GM19099 (cell line): ENCODE measurements around the gene ISYNA1.

Experiments used
- POLR2A ChIP-seq: IDR thresholded peaks from 3 replicates; pipeline ENCODE4 v1.6.1; 2011; ENCODE audit warnings: low read depth; ENCODE audit not compliant: insufficient read length; ENCODE audit errors: extremely low read depth

Gene ISYNA1

GRCh38 chr19:18437491-18438330 lies at the start of gene ISYNA1:
Gene ISYNA1 (minus strand): TSS chr19:18438133. CDS start chr19:18437979, 154 bp downstream.
- no peak for TF ChIP-seq POLR2A

- no peak for TF ChIP-seq POLR2A
Measured at GRCh38 chr19:18486746-18487145, 48.8 kb upstream of the ISYNA1 start.

DNA sequence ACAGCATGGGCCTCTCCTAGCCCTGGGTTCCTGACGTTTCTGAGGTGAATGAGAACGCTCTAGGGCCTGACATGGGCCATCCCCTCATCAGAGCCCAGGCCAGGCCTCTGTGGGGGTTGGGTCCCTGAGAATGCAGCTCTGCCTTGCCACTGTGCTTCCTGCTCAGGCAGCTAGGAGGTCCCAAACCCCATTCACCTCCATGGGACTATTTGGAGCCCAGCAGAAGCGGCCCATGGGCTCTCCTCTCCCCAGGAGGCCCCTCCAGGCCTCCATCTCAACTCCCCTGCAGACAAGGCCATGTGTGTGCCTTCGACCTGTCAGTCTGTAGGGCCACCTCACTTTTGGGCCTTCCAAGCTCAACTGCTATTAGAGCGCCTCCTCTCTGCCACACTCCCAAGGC lies 47.1 kb upstream of the ISYNA1 start:
- no peak for TF ChIP-seq POLR2A

DNA sequence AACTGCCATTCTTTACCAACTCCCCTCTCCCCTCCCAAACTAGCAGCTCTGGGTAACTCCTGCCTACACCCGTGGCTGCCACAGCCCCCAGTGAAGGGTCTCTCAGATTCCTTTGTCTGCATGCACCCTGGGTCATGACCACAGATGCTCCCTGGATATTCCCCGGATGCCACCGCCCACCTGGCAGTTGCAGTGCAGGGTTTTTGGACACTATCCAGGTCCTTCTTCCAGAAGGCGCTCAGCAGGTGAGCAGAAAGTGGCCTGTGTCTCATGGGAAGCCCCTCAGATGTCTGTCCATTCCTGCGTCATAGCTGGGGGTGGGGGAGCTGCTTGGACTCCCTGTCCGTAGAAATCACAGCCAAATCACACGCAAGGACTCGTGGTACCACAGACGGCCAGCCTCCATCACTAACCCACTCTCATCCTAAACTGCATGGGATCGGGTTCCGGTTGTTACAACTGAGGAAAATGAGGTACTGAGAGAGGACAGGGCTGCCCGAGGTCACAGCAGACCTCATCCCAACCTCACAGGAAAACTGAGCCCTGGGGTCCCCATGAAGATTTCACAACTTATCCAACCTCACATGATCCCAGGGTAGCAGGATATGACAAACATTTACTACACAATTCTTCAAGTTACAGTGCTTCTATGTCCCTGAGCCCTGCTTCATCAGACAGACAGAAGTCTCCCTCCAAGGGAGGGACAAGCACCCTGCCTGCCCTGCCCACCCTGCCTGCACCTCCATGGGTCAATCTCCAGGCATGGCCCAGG lies 45.4 kb upstream of the ISYNA1 start:
- TF ChIP-seq POLR2A, result no peak

DNA sequence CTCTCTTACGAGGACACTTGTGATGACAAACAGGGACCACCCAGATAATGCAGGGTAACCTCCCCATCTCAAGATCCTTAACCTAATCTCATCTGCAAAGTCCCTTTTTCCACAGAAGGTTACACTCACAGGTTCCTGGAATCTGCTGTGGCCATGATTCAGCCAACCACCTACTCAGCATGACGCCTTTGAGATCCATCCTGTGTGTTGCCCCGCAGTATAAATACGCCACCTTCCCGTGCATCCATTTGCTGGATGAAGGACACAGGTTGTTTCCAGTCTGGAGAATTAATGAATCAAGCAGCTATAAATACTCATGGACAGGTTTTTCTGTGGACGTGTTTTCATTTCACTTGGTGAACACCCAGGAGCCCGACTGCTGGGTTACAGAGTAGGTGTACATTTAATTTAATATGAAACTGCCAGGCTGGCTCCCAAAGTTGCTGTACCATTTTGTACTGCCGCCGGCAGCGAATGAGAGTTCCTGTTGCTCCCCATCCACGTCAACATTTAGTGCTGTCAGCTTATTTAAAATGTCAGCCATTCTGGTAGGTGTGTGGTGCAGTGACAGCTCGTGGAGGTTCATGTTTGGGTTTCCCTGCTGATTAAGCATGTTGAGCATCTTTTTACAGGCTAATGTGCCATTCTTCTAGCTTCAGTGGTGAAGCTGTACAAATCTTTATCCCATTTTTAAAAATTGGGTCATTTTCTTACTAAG lies 43.7 kb upstream of the ISYNA1 start:
- no peak for TF ChIP-seq POLR2A

DNA sequence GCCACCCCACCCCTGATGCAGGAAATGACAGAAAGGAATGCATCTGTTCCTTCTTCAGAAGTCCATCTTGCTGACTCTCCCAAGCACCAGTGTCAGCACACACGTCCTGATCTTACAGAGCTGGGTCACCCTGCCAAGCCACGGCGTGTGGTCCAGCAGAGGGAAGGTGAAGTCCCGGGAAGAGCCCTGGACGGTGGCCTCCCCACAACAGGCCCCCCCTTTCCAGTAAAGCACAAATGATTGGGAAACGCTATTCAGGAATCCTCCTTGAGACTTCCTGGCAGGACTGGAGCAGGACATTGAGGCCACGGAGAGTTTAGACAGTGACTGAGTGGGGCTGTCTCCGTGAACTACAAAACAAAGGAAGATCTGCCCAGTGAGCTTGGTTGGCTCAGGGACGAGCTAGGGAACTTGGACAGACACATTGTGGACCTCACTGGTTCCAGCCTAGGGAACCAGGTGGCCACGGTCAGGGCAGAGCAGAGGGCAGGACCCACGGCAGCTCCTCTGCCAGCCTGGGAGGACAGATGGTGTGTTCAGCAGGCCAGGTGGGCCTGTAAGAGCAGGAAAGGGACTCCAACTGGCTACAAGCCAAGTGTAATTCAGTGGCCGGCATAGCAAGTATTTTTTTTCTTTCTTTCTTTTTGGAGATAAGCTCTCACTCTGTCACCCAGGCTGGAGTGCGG lies 42.2 kb upstream of the ISYNA1 start:
- TF ChIP-seq POLR2A, result no peak

- peak; percentile 24 for TF ChIP-seq POLR2A
Measured at GRCh38 chr19:18478545-18479311, 40.8 kb upstream of the ISYNA1 start.

GRCh38 chr19:18477974-18478373 lies 40.0 kb upstream of the ISYNA1 start:
- TF ChIP-seq POLR2A, result no peak

DNA sequence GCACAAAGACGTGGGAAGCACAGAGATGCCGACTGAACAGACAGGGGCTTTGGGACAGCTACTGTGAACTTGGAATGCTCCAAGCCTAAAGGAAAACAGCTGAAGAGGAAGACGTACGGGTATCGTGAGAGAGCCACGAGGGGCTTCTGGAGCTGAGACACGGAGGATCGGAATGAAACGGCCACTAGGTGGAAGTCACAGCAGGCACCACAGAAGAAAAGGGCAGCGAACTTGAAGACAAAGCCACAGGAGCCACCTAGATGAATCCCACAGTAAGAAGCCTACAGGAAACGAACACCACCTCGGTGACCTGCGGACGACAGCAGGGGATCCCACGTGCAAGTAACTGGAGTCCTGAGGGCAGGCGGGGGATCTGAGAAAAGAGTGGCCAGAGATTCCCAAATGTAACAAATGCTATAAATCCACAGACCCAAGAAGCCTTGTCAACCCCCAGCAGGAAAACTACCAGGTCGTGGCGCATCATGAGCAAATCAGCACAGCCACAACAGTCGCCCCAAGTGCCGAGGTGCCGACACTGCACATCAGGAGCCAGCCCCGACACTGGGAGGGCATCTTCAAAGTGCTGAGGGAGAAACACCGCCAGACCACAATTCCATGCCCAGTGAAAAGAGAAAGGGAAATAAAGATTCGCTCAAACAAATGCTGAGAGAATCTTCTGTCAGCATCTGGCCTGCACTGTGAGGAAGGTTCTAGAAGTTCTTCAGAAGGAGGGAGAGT lies 39.3 kb upstream of the ISYNA1 start:
- TF ChIP-seq POLR2A, result no peak

DNA sequence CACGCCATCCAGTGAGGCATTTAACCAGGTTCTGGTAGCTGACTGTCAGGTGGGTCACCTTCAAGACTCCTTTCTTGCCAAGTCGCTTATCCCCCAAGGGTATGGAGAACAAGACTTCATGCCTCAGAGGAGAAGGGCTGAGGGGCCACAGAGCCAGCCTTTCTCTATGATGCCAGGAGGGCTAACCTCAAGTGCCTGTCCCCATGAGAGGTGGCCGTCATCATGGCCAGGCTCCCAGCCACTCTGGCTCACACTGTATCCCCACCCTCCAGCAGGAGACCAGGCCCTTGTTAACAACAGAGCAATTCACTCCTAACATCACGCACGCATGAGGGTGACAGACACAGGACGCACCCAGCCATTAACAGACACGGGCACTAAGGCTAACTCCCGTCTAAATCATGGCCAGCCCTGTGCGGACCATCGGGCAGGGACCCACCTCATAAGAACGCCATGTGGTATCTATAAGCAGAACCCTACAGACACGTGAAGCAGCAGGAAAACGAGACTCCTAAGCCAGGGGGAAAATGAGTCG lies 38.6 kb upstream of the ISYNA1 start:
- no peak for TF ChIP-seq POLR2A

GRCh38 chr19:18475762-18476331 lies 37.9 kb upstream of the ISYNA1 start:
- TF ChIP-seq POLR2A, result no peak

DNA sequence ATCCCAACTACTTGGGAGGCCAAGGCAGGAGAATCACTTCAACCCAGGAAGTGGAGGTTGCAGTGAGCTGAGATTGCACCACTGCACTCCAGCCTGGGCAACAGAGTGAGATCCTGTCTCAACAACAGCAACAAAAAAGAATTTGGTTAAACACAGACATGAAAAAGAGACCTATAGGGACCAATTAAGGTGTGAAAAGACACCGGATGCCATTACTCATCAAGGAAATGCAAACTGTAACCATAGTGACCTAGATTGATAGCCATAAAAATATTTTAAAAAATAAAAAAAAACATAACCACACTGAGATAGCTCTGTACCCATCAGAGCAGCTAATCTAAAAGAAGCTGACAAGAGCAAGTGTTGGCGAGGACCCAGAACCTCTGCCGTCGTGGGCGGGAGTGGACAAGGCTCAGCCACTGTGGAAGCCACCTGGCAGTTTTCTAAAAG lies 37.1 kb upstream of the ISYNA1 start:
- no peak for TF ChIP-seq POLR2A
